Sigmoid colon (tissue), 7 donors: ENCODE results near the gene RNF187. TPM values are rescaled to one million over a fixed set of nuclear protein-coding genes. Genes with fewer than 3 reads are reported as not detected.

Experiments
- DNase-seq: peaks from one replicate; pipeline ENCODE4 v3.0.0-alpha.2; 2019
- H3K27ac ChIP-seq, 4 donors: fragments of 200-600 bp; sonication (generic); one replicate each; pipeline ENCODE4 v1.5.1; 2016 to 2019; ENCODE audit warnings: mild to moderate bottlenecking in 1 of 4
- H3K27me3 ChIP-seq, 3 donors: fragments of 200-600 bp; sonication (generic); one replicate each; pipeline ENCODE4 v1.5.1; 2019; ENCODE audit warnings: mild to moderate bottlenecking in 1 of 3
- H3K36me3 ChIP-seq, 4 donors: fragments of 200-600 bp; sonication (generic); one replicate each; pipeline ENCODE4 v1.5.1; 2016 to 2019
- H3K4me1 ChIP-seq, 4 donors: fragments of 200-600 bp; sonication (generic); one replicate each; pipeline ENCODE4 v1.5.1; 2017 to 2019
- H3K4me3 ChIP-seq, 4 donors: fragments of 200-600 bp; sonication (generic); one replicate each; pipeline ENCODE4 v1.5.1; 2017 to 2019; ENCODE audit warnings: mild to moderate bottlenecking in 2 of 4, moderate library complexity in 1 of 4
- H3K9me3 ChIP-seq, 4 donors: fragments of 200-600 bp in 3 of 4; sonication (generic) in 3 of 4; one replicate each; pipeline versions ENCODE4 v1.5.1 to v1.6.1; 2013 to 2019
- CTCF ChIP-seq, 4 experiments: fragments of 450-650 bp in 3 of 4; fragments of 200-600 bp in 1 of 4; IDR thresholded peaks; one replicate each; pipeline ENCODE4 v1.5.1; 2016 to 2019; ENCODE audit warnings: antibody characterized with exemption in 4 of 4, mild to moderate bottlenecking in 3 of 4, moderate library complexity in 2 of 4
- EP300 ChIP-seq, 4 donors: sonication (generic); formaldehyde crosslinking; IDR thresholded peaks; one replicate each; pipeline ENCODE4 v1.6.1; 2017; ENCODE audit warnings: antibody characterized with exemption in 4 of 4
- POLR2A ChIP-seq, 2 donors: fragments of 450-650 bp; IDR thresholded peaks; one replicate each; pipeline ENCODE4 v1.6.1; 2016; ENCODE audit warnings: antibody characterized with exemption in 2 of 2, mild to moderate bottlenecking in 2 of 2, moderate library complexity in 2 of 2
- POLR2AphosphoS5 ChIP-seq, 4 donors: sonication (generic); formaldehyde crosslinking; IDR thresholded peaks; one replicate each; pipeline ENCODE4 v1.6.1; 2017; ENCODE audit warnings: antibody characterized with exemption in 4 of 4
- WGBS, 2 donors: extraction: QIAGEN DNeasy Blood & Tissue Kit; methylation state at CpG; one replicate each; pipeline ENCODE4 v1.1.7; 2013; 5-methylcytosine and 5-hydroxymethylcytosine counted together
- intact Hi-C: fragments of 100-400 bp; cut with DNase I; formaldehyde crosslinking; loops from one replicate; pipeline ENCODE4 v1.15.1; 2023
- polyA plus RNA-seq, 3 donors: library from polyadenylated mRNA; stranded (reverse); fragments of 200-250 nt; gene quantifications; one replicate each; pipeline ENCODE4 v1.2.3, GENCODE V29; 2013
- total RNA-seq, 4 donors: library from RNA; depleted of rRNA; stranded (reverse); fragments of >200 nt; gene quantifications; one replicate each; pipeline ENCODE4 v1.1.0, GENCODE V29; 2016
- donor health status: healthy with polysubstance abuse.
- donor health status: Bipolar disorder and iron deficiency.
- donor health status: healthy.

The RNF187 gene
- total and polyA plus RNA-seq, 7 donors: 17.3 to 39.8 (median 24.3) TPM

GRCh38 chr1:228496084-228496483, 8.9 kb downstream of the RNF187 start:
- DNase-seq: no peak
- Histone ChIP-seq H3K27me3 (no peaks in the 10 kb centered on the region), H3K4me1 (peaks cover 0 to 5% (median 4%) of the 10 kb centered on the region in 4 donors), H3K27ac (no peak overlapping the region), H3K36me3 (peaks cover 19 to 48% (median 22%) of the 10 kb centered on the region in 4 donors), H3K4me3 (no peak overlapping the region), H3K9me3 (no peaks in the 10 kb centered on the region)
- WGBS, 2 donors: 96 to 97% methylated on average over 4 of the region's 4 CpGs
- TF ChIP-seq POLR2AphosphoS5 (IDR thresholded peaks at IDR 0.05) (no peak), EP300 (IDR thresholded peaks at IDR 0.05) (no peak), POLR2A (IDR thresholded peaks at IDR 0.05) (no peak), CTCF (IDR thresholded peaks at IDR 0.05) (no peak)
- intact Hi-C loops: no loop called here

GRCh38 chr1:228496494-228496893, 9.3 kb downstream of the RNF187 start:
- Histone ChIP-seq H3K9me3 (no peaks in the 10 kb centered on the region), H3K36me3 (peaks cover 19 to 46% (median 21%) of the 10 kb centered on the region in 4 donors), H3K4me1 (peaks cover 0 to 9% (median 5%) of the 10 kb centered on the region in 4 donors), H3K27me3 (no peaks in the 10 kb centered on the region), H3K4me3 (no peak overlapping the region), H3K27ac (no peak overlapping the region)
- TF ChIP-seq EP300 (IDR thresholded peaks at IDR 0.05): no peak
- TF ChIP-seq POLR2A (IDR thresholded peaks at IDR 0.05): no peak
- no peak for TF ChIP-seq POLR2AphosphoS5 (IDR thresholded peaks at IDR 0.05)
- no peak for TF ChIP-seq CTCF (IDR thresholded peaks at IDR 0.05)
- no peak for DNase-seq
- intact Hi-C loops: no loop called here
- WGBS, 2 donors: 86 to 91% methylated on average over 3 of the region's 3 CpGs

- Histone ChIP-seq H3K36me3 (peaks cover 18 to 43% (median 20%) of the 10 kb centered on the region in 4 donors), H3K4me3 (no peak overlapping the region), H3K27ac (no peak overlapping the region), H3K4me1 (peaks cover 0 to 9% (median 5%) of the 10 kb centered on the region in 4 donors), H3K27me3 (no peaks in the 10 kb centered on the region), H3K9me3 (no peaks in the 10 kb centered on the region)
- TF ChIP-seq POLR2AphosphoS5 (IDR thresholded peaks at IDR 0.05) (no peak), CTCF (IDR thresholded peaks at IDR 0.05) (no peak), EP300 (IDR thresholded peaks at IDR 0.05) (no peak), POLR2A (IDR thresholded peaks at IDR 0.05) (no peak)
- DNase-seq: no peak
- intact Hi-C loops: no loop called here
- 88 to 90% methylated on average over 5 of the region's 5 CpGs for WGBS, 2 donors
Observed at GRCh38 chr1:228497206-228497605, 10.0 kb downstream of the RNF187 start.

GRCh38 chr1:228497817-228498216, 10.6 kb downstream of the RNF187 start:
- Histone ChIP-seq H3K27me3 (no peaks in the 10 kb centered on the region), H3K4me1 (peaks cover 0 to 9% (median 5%) of the 10 kb centered on the region in 4 donors), H3K36me3 (peaks cover 17 to 42% (median 20%) of the 10 kb centered on the region in 4 donors), H3K9me3 (no peaks in the 10 kb centered on the region), H3K4me3 (no peak overlapping the region), H3K27ac (no peak overlapping the region)
- TF ChIP-seq CTCF (IDR thresholded peaks at IDR 0.05) (no peak), POLR2A (IDR thresholded peaks at IDR 0.05) (no peak), POLR2AphosphoS5 (IDR thresholded peaks at IDR 0.05) (no peak)
- no peak for DNase-seq
- intact Hi-C loops: no loop called here
- 96% methylated on average over 8 of the region's 8 CpGs for WGBS, 2 donors

- Histone ChIP-seq H3K4me3 (no peak overlapping the region), H3K27me3 (no peaks in the 10 kb centered on the region), H3K4me1 (peaks cover 0 to 9% (median 5%) of the 10 kb centered on the region in 4 donors), H3K36me3 (peaks cover 0 to 18% (median 0%) of the 10 kb centered on the region in 4 donors), H3K27ac (no peak overlapping the region), H3K9me3 (no peaks in the 10 kb centered on the region)
- DNase-seq: no peak
- 59 to 77% methylated on average over 8 of the region's 8 CpGs for WGBS, 2 donors
- TF ChIP-seq POLR2A (IDR thresholded peaks at IDR 0.05): no peak
- TF ChIP-seq CTCF (IDR thresholded peaks at IDR 0.05): no peak
- TF ChIP-seq EP300 (IDR thresholded peaks at IDR 0.05): no peak
- TF ChIP-seq POLR2AphosphoS5 (IDR thresholded peaks at IDR 0.05): no peak
- intact Hi-C loops: no loop called here
Observed at GRCh38 chr1:228500143-228500734, 13.1 kb downstream of the RNF187 start.
